NCI-H226 (cell line): ENCODE results near the gene ZNF747.
A peak's percentile ranks its signal among the peaks of the same experiment; 100 is the strongest.
"Not testable (repeated sequence)": the region's sequence is repeated elsewhere in the genome, so short reads cannot be mapped to it uniquely, and the experiment has no call there.

ENCODE experiments used
- DNase-seq: peaks from one replicate; pipeline ENCODE4 v3.0.0-alpha.2; 2015

ZNF747 gene

DNA sequence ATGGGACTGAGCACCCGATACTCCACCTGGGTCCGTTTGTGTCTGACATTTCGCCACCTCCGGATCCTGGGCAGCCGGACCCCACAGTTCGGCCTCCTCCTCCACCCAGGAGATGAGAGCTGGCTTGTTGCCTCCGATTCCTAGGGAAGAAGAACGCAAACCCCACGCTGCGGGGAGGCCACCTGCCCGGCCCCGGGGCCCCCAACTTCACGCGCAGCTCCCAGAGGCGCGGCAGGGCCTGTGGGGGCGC, 23.0 kb upstream of the ZNF747 start:
- DNase-seq, result no peak

DNA sequence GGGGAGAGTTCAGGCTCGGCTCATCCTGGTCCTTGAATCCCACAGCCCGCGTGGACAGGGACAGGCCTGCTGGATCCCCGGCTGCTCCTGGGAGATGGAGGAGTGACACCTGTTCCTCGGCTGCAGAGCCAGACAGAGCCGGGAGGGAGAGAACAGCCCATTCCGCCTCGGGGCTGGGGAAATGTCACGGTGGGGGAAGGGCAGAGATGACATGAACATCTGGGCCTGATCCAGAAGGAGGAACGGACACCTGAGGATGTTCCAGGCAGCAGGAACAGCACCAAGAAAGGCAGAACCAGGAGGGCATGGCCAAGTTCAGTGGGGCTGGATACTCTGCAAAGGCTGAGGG, 21.4 kb upstream of the ZNF747 start:
- no peak for DNase-seq

DNA sequence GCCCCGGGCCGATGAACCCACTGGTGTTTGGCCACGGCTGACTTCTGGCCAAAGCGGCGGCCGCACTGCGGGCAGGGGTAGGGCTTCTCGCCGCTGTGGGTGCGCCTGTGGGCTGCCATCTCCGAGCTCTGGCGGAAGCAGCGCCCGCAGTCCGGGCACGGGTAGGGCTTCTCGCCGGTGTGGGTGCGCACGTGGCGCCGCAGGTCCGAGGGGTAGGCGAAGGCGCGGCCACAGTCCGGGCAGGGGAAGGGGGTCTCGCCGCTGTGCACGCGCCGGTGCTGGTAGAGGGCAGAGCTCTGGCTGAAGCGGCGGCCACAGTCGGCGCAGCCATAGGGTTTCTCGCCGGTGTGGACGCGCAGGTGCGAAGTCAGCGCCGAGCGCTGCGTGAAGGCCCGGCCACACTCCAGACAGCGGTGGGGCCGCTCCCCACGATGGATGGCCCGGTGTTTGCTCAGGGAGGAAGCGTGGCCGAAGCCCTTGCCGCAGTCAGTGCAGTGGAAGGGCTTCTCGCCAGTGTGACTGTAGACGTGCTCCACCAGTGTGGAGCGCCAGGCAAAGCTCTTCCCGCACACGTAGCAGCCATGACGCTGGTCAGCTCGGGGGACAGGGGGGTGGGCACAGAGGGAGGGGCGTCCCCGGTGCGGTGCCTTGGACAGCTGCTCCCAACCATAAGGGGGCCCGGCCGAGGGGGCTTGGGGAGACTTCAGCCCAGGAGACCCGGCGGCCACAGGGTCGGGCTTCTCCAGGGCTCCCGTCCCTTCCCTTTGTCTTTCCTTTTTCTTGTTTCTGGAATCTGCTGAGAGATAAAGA, 20.9 kb upstream of the ZNF747 start:
- no peak for DNase-seq

DNA sequence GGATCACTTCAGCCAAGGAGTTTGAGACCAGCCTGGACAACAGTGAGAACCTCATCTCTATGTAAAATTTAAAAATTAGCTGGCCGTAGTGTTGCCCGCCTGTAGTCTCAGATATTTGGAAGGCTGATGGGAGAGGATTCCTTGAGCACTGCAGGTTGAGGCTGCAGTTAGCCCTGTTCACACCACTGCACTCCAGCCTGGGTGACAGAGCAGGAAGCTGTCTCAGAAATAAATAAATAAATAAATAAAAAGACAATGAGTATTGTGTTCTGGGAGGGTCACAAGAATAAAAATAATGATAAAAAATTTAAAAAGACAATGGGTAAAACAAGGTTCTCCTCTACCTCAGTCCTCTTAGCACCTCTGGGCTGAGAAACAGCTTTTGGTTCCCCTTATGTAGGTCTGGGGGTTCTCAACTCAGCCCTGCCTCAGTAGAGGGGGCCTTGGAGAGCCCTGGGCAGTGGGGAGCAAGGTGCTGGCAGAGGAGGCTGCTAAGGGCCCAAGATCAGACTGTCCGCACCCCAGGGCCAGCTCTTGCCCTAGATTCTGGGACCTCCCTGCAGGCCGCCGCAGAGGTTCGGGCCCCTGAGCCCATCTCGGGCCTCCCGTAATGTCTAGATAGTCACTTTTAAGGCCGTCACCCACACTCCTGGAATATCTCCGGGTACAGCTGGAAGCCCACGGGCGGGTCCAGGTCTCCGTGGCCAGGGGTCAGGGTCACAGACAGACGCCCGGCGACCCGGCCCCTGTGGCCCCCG, 20.1 kb upstream of the ZNF747 start:
- no peak for DNase-seq

DNA sequence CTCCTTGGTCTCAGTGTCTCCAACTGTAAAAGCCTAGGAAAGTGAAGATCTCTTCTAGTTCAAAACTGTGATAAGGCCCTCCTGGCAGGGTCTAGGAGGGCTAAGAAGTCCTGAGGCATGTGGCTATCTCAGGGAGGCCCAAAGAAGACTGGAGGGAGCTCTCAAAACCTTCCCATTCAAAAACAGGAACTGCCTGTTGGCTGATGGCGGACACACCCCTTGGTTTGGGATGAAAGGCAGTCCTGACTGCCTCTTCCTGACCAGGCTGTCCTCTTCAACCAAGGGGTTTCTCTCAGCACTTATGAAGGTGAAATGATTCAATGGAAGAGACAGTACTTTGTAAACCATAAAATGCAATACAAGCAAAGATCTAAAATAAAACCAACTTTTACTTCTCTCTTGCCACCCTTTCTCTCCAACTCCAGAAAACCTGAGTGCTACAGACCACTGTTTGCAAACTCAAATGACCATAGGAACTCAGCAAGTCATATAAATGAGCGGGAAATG, 18.8 kb upstream of the ZNF747 start:
- DNase-seq, result no peak

DNA sequence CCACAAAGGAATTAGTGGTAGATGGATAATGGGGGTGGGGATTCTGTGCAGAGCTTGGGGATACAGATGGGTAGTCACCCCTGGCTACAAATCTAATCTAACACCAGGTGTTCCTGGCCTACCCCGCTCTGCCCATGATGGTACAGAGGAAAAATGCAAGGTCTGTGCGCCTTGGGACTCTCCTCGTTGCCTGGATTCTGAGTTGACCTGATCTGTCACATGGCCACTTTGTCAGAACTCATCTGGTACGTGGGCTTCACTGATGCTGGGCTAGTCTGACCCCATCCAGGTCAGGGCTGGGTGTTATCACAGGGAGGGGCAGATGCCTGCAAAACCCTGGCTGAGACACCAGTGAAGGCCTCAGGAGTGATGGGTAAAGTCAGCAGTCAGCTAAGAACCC, 18.3 kb upstream of the ZNF747 start:
- DNase-seq, result no peak

DNA sequence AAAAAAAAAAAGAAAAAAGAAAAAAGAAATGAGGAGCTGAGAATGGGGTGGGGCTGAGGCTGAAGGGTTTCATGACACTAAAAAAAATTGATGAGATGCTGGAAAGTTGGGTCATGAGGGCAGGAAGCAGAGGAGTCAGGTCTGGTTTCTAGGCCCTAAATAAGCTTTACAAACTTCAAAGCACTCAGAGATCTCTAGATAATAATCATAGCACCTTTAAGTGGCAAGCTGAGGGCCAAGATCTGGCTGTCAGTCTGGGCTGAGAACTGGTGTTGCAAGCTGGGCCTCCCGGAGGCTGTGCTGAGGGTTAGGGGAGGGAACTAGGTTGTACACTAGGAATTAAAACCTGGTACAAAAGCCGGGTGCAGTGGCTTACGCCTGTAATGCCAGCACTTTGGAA, 17.1 kb upstream of the ZNF747 start:
- no peak for DNase-seq

DNA sequence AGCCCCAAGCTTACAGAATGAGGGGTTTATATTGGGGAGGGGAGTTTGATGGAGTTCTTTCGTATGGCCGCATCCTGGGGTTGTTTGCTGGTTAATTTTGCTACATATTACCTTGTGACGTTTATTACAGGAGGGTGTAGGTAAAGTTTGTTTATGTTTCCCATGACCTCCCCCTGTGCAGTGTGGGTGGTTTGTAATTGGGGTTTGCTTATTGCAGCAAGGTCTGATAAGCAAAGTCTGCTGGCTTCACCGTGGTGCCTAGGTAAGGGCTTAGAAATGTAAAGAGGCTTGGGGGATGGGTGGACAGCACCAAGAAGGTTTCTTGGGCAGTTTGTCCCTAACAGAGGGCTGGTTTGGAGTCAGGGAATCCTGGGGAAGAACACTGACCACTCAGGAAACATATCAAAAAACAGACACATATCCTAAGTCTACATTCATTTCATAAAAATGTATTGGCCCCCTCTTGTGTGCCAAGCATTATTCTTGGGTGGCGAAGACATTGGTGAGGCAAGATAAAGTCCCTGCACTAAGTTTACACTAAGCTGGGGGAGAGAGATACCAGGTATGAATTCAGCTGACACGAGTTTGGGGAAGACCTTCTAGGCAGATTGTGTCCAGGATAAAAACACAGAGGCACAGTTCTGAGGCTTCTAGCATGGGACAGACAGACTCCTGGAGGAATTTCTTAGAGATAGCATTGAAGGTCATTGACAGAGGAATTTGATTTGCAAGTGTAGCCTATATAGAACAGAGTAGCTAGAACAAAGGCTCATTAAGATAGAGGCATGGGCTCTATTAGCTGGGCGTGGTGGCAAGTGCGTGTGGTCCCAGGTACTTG, 14.0 kb upstream of the ZNF747 start:
- peak; percentile 12 for DNase-seq

DNA sequence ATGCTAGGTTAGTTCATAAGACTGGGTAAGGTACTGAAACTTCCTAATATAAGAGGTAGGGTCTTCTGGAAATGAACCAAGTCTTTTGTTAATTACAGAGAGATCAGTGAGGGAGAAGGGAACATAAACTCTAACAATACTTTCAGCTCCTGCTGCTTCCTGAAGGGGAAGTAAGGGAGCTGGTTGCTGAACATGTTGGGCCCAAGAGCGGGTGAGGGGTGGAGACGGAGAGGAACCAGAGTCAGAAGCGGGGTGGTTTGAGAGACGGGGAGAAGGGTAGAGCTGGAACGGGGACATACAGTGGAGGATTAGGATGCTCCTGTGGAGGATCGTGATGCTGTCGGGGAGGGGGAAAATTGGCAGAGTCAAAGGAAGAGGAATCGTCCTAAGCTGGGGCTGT, 11.5 kb upstream of the ZNF747 start:
- no peak for DNase-seq

DNA sequence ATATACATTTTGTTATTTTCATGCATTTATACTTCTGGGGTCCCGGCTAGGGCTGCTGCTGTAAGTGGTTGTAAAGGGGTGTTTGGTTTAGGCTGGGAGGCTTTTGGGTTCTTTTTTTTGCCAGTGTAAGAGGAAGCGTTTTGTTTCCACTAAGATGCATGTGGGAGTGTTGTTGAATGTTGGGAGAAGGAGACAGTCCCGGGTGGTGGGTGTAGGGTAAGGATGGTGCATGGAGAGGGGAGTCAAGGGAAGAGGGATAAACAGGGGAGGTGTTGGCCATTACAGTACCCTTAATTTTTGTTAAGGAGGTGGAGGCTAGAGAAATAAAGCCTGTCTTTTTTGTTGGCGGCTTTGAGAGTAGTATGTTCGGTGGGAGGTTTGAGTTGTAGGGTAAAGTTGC, 8.4 kb upstream of the ZNF747 start:
- no peak for DNase-seq

DNA sequence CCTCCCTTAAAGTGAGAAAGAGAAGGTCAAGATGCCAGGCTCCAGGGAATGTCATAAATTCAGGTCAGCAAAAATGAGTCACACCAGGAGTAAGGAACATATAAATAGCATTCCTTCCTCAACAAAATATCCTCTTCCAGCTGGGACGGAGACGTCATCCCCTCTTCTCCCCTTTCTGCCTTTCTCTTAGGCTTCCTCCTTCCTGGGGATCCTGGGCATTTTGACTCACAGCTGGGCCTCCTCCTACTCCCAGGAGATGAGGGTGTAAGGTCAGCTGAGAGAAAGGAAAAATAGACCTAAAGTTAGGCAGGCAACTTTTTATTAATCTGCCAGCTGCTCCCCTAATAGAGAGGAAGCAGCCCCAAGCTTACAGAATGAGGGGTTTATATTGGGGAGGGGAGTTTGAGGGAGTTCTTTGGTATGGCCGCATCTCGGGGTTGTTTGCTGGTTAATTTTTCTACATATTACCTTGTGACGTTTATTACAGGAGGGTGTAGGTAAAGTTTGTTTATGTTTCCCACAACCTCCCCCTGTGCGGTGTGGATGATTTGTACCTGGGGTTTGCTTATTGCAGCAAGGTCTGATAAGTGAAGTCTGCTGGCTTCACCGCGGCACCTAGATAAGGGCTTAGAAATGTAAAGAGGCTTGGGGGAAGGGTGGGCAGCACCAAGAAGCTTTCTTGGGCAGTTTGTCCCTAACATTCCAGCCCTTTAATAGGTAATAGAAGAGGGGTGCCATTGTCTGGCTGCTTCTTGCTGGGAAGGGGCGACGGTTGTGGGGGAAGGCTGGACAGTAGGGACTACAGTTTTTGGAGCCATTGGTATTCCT, 7.1 kb upstream of the ZNF747 start:
- DNase-seq, result no peak

DNA sequence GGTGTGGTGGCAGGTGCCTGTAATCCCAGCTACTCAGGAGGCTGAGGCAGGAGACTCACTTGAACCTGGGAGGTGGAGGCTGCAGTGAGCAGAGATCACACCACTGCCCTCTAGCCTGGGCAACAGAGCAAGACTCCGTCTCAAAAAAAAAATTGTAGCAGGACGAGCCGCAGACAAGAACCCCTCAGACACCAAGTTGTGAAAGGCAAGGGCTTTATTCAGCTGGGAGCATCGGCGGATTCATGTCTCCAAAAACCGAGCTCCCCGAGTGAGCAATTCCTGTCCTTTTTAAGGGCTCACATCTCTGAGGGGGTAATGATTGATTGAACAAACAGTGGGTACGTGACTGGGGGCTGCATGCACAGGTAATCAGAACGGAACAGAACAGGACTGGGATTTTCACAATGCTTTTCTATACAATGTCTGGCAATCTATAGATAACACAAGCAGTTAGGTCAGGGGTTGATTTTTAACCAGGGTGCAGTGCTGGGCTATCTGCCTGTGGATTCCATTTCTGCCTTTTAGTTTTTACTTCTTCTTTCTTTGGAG, 6.3 kb upstream of the ZNF747 start:
- DNase-seq, result not testable (repeated sequence)

DNA sequence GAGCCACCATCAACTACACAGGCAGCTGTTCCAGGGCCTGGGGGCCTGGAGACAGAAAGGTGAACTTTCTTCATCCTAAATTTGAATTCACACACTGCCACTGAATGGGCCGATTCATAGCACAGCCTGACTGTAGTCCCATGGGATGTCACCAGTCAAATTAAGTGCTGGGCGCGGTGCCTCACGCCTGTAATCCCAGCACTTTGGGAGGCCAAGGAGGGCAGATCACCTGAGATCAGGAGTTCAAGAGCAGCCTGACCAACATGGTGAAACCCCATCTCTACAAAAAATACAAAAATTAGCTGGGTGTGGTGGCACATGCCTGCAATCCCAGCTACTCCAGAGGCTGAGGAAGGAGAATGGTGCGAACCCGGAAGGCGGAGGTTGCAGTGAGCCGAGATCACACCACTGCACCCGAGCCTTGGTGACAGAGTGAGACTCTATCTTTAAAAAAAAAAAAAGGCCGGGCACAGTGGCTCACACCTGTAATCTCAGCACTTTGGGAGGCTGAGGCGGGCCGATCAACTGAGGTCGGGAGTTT, 5.4 kb upstream of the ZNF747 start:
- not testable (repeated sequence) for DNase-seq

DNA sequence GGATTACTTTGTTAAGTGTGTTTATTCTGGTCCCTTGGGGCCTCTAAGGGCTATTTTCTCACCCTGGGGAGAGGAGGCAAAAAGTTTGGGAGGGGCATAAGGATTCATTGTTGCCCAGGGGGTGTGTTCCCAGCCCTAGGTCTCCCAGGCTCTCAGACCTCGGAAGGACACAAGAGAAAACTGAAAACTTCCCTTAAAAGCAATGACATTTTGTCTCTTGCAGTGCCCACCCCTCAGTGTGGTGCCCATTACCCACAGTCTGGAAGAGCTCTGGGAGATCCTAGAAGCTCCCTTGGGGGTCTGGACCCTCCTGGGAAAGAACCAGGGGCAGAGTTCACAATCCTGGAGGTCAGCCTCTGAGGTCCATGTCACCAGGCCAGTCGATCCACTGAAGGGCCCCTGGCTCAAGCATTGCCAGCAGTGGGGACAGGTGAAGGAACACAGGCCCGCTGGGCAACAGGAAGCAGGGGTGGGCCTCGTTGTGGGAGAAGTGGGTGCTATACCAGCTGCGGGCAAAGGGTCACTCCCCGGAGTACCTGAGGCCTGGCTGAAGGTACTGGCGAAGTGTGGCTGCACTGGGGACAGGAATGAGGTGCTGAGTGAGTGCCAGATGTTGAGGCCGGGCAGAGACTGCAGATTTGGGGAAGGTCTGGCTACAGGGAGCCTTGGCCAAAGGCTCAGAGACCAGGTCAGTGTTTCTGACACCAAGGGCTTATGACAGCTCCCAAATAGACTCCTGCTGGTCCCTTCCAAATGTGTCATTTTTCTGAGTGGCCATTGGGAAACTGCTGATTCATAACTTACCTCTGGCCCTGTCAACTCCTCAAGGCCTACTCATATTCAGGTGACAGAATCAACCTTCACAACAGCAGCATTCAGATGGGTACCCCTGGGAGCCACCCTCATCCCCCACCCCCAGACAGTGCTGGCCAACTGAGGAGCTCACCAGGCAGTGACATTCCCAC, 4.6 kb upstream of the ZNF747 start:
- DNase-seq, result no peak

DNA sequence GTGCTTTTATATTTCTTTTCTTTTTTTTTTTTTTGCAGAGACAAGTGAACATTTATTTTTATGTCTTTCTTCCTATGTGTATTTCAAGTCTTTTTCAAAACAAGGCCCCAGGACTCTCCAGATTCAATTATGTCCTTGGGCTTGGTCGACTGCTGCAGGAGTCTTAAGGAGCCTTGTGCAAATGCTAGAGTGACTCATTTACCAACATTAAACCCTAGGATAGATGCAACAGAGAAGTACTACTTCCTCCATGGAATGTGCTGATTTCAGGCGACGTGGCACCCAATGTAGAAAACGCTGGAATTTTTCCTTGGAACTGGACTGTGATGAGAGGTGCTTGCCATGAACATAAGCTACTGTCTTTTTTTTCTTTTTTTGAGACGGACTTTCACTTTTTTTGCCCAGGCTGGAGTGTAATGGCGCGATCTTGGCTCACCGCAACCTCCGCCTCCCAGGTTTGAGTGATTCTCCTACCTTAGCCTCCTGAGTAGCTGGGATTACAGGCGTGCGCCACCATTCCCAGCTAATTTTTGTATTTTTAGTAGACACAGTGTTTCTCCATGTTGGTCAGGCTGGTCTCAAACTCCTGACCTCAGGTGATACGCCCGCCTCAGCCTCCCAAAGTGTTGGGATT, 1.9 kb upstream of the ZNF747 start:
- not testable (repeated sequence) for DNase-seq

DNA sequence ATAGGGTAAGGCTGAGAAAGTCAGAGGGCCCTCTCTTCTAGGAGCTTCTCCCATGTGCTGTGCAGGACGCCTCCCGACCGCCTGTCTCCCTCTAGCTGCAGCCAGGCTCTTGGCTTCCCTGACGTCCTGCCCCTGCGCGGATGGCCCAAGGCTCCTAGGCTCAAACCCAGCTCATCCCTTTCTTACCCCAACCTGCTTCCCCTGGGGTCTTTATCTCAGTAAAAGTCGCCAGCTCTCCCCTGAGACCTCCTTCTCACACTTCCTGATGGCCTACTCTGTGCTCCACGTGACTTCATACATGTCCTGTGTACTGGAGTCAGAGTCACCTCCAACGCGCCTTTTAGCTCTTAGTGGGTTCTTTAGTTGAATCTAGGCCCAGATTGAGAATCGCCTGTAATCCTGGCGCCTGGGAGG, 1.1 kb upstream of the ZNF747 start:
- peak; percentile 24 for DNase-seq

DNA sequence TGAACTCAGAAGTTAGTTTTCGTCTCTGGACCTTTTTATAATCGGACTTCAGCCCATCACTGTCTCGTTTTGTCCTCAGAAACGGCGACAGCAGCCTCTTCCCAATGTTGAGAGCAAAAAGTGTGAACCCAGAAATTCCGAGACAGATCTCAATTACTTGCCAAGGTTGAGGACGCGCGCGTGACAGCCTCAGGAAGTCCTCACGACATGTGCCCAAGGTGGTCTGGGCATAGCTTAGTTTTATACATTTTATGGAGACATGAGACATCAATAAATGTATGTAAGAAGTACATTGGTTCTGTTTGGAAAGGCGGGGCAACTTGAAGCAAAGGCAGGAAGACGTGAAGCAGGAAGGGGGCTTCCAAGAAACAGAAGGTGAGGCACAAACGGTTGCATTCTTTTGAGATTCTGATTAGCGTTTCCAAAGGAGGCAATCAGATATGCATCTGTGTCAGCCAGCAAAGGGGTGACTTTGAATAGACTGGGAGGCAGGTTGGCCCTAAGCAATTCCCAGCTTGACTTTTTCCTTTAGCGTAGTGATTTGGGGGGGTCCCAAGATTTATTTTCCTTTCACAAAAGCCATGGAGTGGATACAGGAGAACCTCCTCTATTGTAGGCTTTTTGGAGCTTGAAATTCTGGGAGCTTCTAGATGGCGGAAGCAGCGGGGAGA, 583 bp upstream of the ZNF747 start:
- no peak for DNase-seq

DNA sequence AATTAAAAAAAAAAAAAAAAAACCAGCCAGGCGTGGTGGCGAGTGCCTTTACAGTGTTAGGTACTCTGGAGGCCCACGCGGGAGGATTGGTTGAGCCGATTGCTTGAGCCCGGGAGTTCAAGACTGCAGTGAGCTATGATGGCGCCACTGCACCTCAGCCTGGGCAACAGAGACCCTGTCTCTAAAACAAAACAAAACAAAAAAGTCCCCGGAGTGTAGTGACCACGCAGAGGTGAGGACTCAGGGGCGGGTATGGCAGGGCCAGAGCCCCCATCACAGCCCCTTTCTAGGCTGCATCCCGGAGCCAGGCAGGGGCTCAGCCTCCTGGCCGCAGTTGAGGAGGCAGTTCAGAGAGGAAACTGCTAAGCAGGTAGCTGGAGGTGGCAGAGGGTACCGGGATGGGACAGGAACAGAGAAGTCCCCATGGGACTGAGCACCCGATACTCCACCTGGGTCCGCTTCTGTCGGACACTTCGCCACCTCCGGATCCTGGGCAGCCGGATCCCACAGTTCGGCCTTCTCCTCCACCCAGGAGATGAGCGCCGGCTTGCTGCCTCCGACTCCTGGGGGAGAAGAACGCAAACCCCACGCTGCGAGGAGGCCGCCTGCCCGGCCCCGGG, 800 bp downstream of the ZNF747 start:
- DNase-seq, result no peak

DNA sequence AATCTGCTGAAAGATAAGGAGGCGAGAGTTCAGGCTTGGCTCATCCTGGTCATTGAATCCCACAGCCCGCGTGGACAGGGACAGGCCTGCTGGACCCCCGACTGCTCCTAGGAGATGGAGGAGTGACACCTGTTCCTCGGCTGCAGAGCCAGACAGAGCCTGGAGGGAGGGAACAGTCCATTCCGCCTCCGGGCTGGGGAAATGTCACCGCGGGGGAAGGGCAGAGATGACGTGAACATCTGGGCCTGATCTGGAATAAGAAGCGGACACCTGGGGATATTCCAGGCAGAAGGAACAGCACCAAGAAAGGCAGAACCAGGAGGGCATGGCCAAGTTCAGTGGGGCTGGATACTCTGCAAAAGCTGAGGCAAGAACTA, 1.5 kb downstream of the ZNF747 start:
- no peak for DNase-seq
